HL-60 (cell line): Measurements from ENCODE around the gene FAM3A.

Source experiments
- POLR2AphosphoS5 ChIP-seq: IDR thresholded peaks from 2 replicates; pipeline ENCODE4 v1.6.1; 2012; ENCODE audit warnings: low read depth
- SPI1 ChIP-seq: IDR thresholded peaks from 2 replicates; pipeline ENCODE4 v1.6.1; 2012; ENCODE audit warnings: low read depth, mild to moderate bottlenecking, borderline replicate concordance
- TF ChIP-seq, protein P1 (sequence below): IDR thresholded peaks from one replicate; pipeline ENCODE4 v1.5.1; 2011; ENCODE audit warnings: low read length, control low read depth, inconsistent platforms; ENCODE audit not compliant: insufficient read depth
- TF ChIP-seq, protein P2 (sequence below): IDR thresholded peaks from 2 replicates; pipeline ENCODE4 v1.6.1; 2012; ENCODE audit warnings: low read depth; ENCODE audit not compliant: insufficient replicate concordance

DNA sequence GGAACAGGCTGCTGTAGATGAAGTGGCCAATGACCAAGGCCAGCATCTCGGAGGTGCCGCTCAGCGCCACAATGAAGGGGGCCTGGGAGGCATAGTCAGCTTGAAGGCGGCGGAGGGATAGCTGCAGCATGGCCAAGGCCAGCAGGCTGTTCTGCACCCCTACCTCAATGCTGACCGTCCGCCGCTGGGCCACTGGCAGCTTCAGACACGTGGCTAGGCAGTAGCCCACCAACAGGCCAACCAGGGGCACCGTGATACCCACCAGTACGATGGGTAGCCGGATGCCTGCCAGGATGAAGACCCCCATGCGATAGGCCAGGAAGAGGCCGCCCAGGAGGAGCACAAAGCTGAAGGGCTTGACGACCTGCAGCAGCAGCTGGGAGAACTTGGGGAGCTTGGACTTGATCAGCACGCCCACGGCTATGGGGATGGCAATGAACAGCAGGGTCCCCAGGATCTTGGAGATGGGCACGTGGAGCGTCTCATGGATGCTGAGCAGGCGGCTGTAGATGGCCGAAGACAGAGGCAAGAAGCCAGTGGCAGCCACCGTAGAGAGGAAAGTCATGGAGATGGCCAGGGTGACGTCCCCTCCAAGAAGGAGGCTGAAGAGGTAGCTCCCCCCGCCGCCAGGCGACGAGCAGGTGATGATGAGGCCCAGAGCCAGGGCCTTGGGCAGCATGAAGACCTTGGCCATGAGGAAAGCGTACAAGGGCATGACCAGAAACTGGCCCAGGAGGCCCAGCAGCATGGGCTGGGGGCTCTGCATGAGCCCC lies 28.3 kb downstream of the FAM3A start:
- no peak for TF ChIP-seq SPI1
- TF ChIP-seq, protein P1, sequence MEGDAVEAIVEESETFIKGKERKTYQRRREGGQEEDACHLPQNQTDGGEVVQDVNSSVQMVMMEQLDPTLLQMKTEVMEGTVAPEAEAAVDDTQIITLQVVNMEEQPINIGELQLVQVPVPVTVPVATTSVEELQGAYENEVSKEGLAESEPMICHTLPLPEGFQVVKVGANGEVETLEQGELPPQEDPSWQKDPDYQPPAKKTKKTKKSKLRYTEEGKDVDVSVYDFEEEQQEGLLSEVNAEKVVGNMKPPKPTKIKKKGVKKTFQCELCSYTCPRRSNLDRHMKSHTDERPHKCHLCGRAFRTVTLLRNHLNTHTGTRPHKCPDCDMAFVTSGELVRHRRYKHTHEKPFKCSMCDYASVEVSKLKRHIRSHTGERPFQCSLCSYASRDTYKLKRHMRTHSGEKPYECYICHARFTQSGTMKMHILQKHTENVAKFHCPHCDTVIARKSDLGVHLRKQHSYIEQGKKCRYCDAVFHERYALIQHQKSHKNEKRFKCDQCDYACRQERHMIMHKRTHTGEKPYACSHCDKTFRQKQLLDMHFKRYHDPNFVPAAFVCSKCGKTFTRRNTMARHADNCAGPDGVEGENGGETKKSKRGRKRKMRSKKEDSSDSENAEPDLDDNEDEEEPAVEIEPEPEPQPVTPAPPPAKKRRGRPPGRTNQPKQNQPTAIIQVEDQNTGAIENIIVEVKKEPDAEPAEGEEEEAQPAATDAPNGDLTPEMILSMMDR = no peak
- TF ChIP-seq, protein P2, sequence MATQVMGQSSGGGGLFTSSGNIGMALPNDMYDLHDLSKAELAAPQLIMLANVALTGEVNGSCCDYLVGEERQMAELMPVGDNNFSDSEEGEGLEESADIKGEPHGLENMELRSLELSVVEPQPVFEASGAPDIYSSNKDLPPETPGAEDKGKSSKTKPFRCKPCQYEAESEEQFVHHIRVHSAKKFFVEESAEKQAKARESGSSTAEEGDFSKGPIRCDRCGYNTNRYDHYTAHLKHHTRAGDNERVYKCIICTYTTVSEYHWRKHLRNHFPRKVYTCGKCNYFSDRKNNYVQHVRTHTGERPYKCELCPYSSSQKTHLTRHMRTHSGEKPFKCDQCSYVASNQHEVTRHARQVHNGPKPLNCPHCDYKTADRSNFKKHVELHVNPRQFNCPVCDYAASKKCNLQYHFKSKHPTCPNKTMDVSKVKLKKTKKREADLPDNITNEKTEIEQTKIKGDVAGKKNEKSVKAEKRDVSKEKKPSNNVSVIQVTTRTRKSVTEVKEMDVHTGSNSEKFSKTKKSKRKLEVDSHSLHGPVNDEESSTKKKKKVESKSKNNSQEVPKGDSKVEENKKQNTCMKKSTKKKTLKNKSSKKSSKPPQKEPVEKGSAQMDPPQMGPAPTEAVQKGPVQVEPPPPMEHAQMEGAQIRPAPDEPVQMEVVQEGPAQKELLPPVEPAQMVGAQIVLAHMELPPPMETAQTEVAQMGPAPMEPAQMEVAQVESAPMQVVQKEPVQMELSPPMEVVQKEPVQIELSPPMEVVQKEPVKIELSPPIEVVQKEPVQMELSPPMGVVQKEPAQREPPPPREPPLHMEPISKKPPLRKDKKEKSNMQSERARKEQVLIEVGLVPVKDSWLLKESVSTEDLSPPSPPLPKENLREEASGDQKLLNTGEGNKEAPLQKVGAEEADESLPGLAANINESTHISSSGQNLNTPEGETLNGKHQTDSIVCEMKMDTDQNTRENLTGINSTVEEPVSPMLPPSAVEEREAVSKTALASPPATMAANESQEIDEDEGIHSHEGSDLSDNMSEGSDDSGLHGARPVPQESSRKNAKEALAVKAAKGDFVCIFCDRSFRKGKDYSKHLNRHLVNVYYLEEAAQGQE = no peak
- TF ChIP-seq POLR2AphosphoS5 = no peak
